Measurements from ENCODE around the gene KIF24. TPM values are rescaled to one million over a fixed set of nuclear protein-coding genes. Genes with fewer than 3 reads are reported as not detected.

The KIF24 gene
- total RNA-seq, 4 donors from 2014 or later: 0.13 to 0.68 (median 0.50) TPM

DNA sequence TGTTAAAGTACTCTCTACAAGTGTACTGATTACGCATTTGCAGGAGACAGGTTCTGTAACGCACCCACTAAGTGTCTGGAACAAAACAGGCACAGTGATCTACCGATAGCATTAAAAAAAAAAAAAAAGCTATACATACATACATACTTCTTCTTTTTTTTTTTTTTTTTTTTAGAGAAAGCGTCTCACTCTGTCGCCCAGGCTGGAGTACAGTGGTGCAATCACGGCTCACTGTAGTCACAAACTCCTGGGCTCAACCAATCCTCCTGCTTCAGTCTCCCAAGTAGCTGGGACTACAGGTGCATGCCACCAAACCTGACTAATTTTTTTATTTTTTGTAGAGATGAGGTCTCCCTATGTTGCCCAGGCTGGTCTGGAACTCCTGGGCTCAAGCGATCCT, 7.6 kb downstream of the KIF24 start:
- no peaks in the 10 kb centered on the region for H3K27me3 ChIP-seq
- in situ Hi-C loops (cut with MboI; ENCODE audit: low sequenced_read_pairs in 4 of 4): loop anchor here in 1 of 4 donors (10.0 kb wide), 1 partner anchor 197 kb away; the partner anchor contains the start of gene DCAF12
- no peaks in the 10 kb centered on the region for H3K36me3 ChIP-seq
- ATAC-seq (no peak), DNase-seq (no peak)
- H3K9me3 ChIP-seq: no peaks in the 10 kb centered on the region
- TF ChIP-seq, protein P1, sequence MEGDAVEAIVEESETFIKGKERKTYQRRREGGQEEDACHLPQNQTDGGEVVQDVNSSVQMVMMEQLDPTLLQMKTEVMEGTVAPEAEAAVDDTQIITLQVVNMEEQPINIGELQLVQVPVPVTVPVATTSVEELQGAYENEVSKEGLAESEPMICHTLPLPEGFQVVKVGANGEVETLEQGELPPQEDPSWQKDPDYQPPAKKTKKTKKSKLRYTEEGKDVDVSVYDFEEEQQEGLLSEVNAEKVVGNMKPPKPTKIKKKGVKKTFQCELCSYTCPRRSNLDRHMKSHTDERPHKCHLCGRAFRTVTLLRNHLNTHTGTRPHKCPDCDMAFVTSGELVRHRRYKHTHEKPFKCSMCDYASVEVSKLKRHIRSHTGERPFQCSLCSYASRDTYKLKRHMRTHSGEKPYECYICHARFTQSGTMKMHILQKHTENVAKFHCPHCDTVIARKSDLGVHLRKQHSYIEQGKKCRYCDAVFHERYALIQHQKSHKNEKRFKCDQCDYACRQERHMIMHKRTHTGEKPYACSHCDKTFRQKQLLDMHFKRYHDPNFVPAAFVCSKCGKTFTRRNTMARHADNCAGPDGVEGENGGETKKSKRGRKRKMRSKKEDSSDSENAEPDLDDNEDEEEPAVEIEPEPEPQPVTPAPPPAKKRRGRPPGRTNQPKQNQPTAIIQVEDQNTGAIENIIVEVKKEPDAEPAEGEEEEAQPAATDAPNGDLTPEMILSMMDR (IDR thresholded peaks at IDR 0.05 in 4 of 5, conservative IDR thresholded peaks at IDR 0.05 in 1 of 5): no peak
- no peak for TF ChIP-seq POLR2A (IDR thresholded peaks at IDR 0.05)
- H3K4me1 ChIP-seq: peaks cover 10 to 12% of the 10 kb centered on the region in 2 donors
- H3K27ac ChIP-seq: no peak overlapping the region
- H3K4me3 ChIP-seq: no peak overlapping the region
- intact Hi-C loops (cut with DNase I; ENCODE audit: low total_unique reads): no loop called here

DNA sequence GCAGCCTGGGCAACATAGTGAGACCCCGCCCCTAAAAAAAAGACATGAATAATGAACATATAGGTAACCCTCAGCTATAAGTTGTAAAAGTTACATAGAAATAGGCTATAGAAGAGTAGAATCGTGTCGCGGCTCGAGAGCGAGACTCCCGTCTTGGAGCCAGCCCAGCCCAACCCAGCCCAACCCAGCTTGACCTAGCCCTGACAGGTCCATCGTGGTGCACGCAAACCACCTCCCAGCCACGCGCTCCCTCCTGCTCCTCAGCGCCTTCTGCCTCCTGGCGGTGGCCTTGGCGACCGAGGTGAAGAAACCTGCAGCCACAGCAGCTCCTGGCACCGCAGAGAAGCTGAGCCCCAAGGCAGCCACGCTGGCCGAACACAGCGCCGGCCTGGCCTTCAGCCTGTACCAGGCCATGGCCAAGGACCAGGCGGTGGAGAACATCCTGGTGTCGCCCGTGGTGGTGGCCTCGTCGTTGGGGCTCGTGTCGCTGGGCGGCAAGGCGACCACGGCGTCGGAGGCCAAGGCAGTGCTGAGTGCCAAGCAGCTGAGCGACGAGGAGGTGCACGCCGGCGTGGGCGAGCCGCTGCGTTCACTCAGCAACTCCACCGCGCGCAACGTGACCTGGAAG, 10.8 kb downstream of the KIF24 start:
- ATAC-seq: no peak
- H3K4me3 ChIP-seq: no peak overlapping the region
- no peak overlapping the region for H3K27ac ChIP-seq
- no peaks in the 10 kb centered on the region for H3K9me3 ChIP-seq
- H3K4me1 ChIP-seq: peaks cover 7 to 8% of the 10 kb centered on the region in 2 donors
- DNase-seq: no peak
- H3K36me3 ChIP-seq: no peaks in the 10 kb centered on the region
- TF ChIP-seq POLR2A (IDR thresholded peaks at IDR 0.05): no peak
- TF ChIP-seq, protein P1 (IDR thresholded peaks at IDR 0.05 in 4 of 5, conservative IDR thresholded peaks at IDR 0.05 in 1 of 5): no peak
- intact Hi-C loops (cut with DNase I; ENCODE audit: low total_unique reads) (no loop called here), in situ Hi-C loops (cut with MboI; ENCODE audit: low sequenced_read_pairs in 4 of 4) (no loop called here)
- H3K27me3 ChIP-seq: no peaks in the 10 kb centered on the region

DNA sequence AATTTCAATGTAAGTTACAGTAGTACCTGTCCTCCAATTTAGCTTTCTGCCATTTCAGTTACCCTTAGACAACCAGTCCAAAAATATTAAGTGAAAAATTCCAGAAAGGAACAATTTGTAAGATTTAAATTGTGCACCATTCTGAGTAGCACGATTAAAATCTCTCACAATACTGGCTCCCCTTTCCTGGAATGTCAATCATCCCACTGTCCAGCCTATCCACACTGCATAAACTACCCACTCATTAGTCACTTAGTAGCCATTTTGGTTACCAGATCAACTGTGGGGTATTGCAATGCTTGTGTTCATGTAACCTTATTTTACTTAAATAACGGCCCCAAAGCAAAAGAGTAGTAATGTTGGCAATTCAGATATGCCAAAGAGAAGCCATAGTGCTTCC, 11.6 kb downstream of the KIF24 start:
- ATAC-seq (no peak), DNase-seq (no peak)
- Histone ChIP-seq H3K27me3 (no peaks in the 10 kb centered on the region), H3K9me3 (no peaks in the 10 kb centered on the region), H3K4me3 (no peak overlapping the region), H3K36me3 (no peaks in the 10 kb centered on the region), H3K4me1 (no peaks in the 10 kb centered on the region), H3K27ac (no peak overlapping the region)
- in situ Hi-C loops (cut with MboI; ENCODE audit: low sequenced_read_pairs in 4 of 4) (no loop called here), intact Hi-C loops (cut with DNase I; ENCODE audit: low total_unique reads) (no loop called here)
- TF ChIP-seq, protein P1 (IDR thresholded peaks at IDR 0.05 in 4 of 5, conservative IDR thresholded peaks at IDR 0.05 in 1 of 5): no peak
- no peak for TF ChIP-seq POLR2A (IDR thresholded peaks at IDR 0.05)

DNA sequence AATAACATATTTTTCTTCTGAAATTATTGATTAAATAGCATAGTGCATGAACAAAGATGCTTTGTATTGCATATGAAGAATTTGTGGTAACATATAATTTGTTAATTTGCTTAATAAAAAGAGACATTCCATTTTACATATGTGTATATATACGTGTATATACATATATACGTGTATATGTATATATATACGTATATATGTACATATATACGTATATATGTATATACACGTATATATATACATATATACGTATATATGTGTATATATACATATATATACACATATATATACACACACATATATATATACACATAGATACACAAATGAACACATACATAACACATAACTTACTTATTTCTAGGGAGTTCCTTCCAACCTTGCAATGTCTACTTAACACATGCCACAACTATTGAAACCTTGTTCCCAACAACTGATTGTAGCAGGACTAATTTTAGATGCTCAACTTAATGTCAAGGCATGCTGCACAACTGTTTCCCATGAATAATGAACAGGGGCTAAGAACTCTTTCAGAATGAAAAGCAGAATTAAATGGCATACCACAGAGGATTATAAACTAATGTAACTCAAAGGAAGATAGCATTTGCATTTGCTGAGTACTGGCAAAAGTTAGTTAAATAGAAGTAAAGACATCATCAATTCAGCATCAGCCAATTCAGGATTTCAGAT, 17.4 kb downstream of the KIF24 start:
- intact Hi-C loops (cut with DNase I; ENCODE audit: low total_unique reads): no loop called here
- TF ChIP-seq, protein P1 (IDR thresholded peaks at IDR 0.05 in 4 of 5, conservative IDR thresholded peaks at IDR 0.05 in 1 of 5): no peak
- TF ChIP-seq POLR2A (IDR thresholded peaks at IDR 0.05): no peak
- no peaks in the 10 kb centered on the region for H3K9me3 ChIP-seq
- ATAC-seq (no peak), DNase-seq (no peak)
- H3K4me3 ChIP-seq: no peak overlapping the region
- no peaks in the 10 kb centered on the region for H3K4me1 ChIP-seq
- no peaks in the 10 kb centered on the region for H3K27me3 ChIP-seq
- in situ Hi-C loops (cut with MboI; ENCODE audit: low sequenced_read_pairs in 4 of 4): no loop called here
- H3K27ac ChIP-seq: no peak overlapping the region
- H3K36me3 ChIP-seq: no peaks in the 10 kb centered on the region
